Osteocyte (in vitro differentiated cells): ENCODE results near the gene TRA2A. TPM values are rescaled to one million over a fixed set of nuclear protein-coding genes. Genes with fewer than 3 reads are reported as not detected.

ENCODE experiments used
- DNase-seq: peaks from one replicate; pipeline ENCODE4 v3.0.0; 2021; ENCODE audit warnings: mixed read lengths; ENCODE audit not compliant: unreplicated experiment; ENCODE audit errors: extremely low spot score
- H3K27ac Mint-ChIP-seq: one replicate; pipeline ENCODE4 v1.8.0; 2021; ENCODE audit warnings: mild to moderate bottlenecking, mixed read lengths; ENCODE audit not compliant: unreplicated experiment
- H3K27me3 Mint-ChIP-seq: one replicate; pipeline ENCODE4 v1.8.0; 2021; ENCODE audit warnings: mixed read lengths; ENCODE audit not compliant: unreplicated experiment
- H3K36me3 Mint-ChIP-seq: one replicate; pipeline ENCODE4 v1.8.0; 2021; ENCODE audit warnings: mixed read lengths; ENCODE audit not compliant: unreplicated experiment
- H3K4me1 Mint-ChIP-seq: one replicate; pipeline ENCODE4 v1.8.0; 2021; ENCODE audit warnings: mixed read lengths; ENCODE audit not compliant: unreplicated experiment
- H3K4me3 Mint-ChIP-seq: one replicate; pipeline ENCODE4 v1.8.0; 2021; ENCODE audit warnings: mild to moderate bottlenecking, moderate library complexity, mixed read lengths; ENCODE audit not compliant: unreplicated experiment
- H3K9me3 Mint-ChIP-seq: one replicate; pipeline ENCODE4 v1.8.0; 2021; ENCODE audit warnings: mixed read lengths; ENCODE audit not compliant: unreplicated experiment
- CTCF ChIP-seq: fragments of 200-600 bp; sonication (generic); IDR thresholded peaks from 2 replicates; pipeline ENCODE4 v1.5.0; 2021; ENCODE audit warnings: antibody characterized with exemption, mild to moderate bottlenecking, moderate library complexity
- total RNA-seq: library from RNA; stranded (reverse); gene quantifications from 2 replicates; pipeline ENCODE4 v1.2.1, GENCODE V29; 2021

Gene TRA2A
- total RNA-seq, 1 donor from 2014 or later = 78.8 TPM

GRCh38 chr7:23469150-23469960 is 62.4 kb downstream of the TRA2A start:
- Mint-ChIP-seq H3K27ac (peak overlapping the region; percentile 96), H3K4me1 (peaks cover 49% of the 10 kb centered on the region), H3K36me3 (no peaks in the 10 kb centered on the region), H3K4me3 (peak overlapping the region; percentile 96), H3K9me3 (no peaks in the 10 kb centered on the region), H3K27me3 (no peaks in the 10 kb centered on the region)
- no peak for DNase-seq
- peak; percentile 27 for TF ChIP-seq CTCF

- peak overlapping the region; percentile 92 for H3K4me3 Mint-ChIP-seq
- H3K9me3 Mint-ChIP-seq = no peaks in the 10 kb centered on the region
- DNase-seq = no peak
- TF ChIP-seq CTCF = no peak
- H3K36me3 Mint-ChIP-seq = no peaks in the 10 kb centered on the region
- H3K27ac Mint-ChIP-seq = peak overlapping the region; percentile 93
- H3K27me3 Mint-ChIP-seq = no peaks in the 10 kb centered on the region
- H3K4me1 Mint-ChIP-seq = peaks cover 56% of the 10 kb centered on the region
Observed at GRCh38 chr7:23468526-23469149, 63.1 kb downstream of the TRA2A start.

GRCh38 chr7:23467806-23468525 is 63.8 kb downstream of the TRA2A start:
- H3K36me3 Mint-ChIP-seq = no peaks in the 10 kb centered on the region
- peaks cover 57% of the 10 kb centered on the region for H3K4me1 Mint-ChIP-seq
- H3K27ac Mint-ChIP-seq = peak overlapping the region; percentile 93
- H3K4me3 Mint-ChIP-seq = peak overlapping the region; percentile 92
- no peak for DNase-seq
- no peaks in the 10 kb centered on the region for H3K27me3 Mint-ChIP-seq
- H3K9me3 Mint-ChIP-seq = no peaks in the 10 kb centered on the region
- no peak for TF ChIP-seq CTCF

- no peak for TF ChIP-seq CTCF
- no peak for DNase-seq
- no peaks in the 10 kb centered on the region for H3K36me3 Mint-ChIP-seq
- peak overlapping the region; percentile 93 for H3K27ac Mint-ChIP-seq
- H3K4me1 Mint-ChIP-seq = peaks cover 56% of the 10 kb centered on the region
- no peaks in the 10 kb centered on the region for H3K9me3 Mint-ChIP-seq
- peak overlapping the region; percentile 92 for H3K4me3 Mint-ChIP-seq
- no peaks in the 10 kb centered on the region for H3K27me3 Mint-ChIP-seq
Observed at GRCh38 chr7:23467291-23467805, 64.4 kb downstream of the TRA2A start.
